Vagina (tissue), 2 donors: ENCODE measurements around the gene PYCARD. TPM values are rescaled to one million over a fixed set of nuclear protein-coding genes. Genes with fewer than 3 reads are reported as not detected.

ENCODE experiments used
- DNase-seq, 2 donors: peaks; one replicate each; pipeline ENCODE4 v3.0.0-alpha.2; 2017; ENCODE audit errors: extremely low spot score in 2 of 2
- H3K27ac ChIP-seq: fragments of 200-600 bp; sonication (generic); one replicate; pipeline ENCODE4 v1.5.1; 2019
- H3K27me3 ChIP-seq: fragments of 200-600 bp; sonication (generic); one replicate; pipeline ENCODE4 v1.5.1; 2019
- H3K36me3 ChIP-seq, 2 donors: fragments of 200-600 bp; sonication (generic); one replicate each; pipeline ENCODE4 v1.5.1; 2017 to 2019
- H3K4me1 ChIP-seq: fragments of 200-600 bp; sonication (generic); one replicate; pipeline ENCODE4 v1.5.1; 2019
- H3K4me3 ChIP-seq, 2 donors: fragments of 200-600 bp; sonication (generic); 1 replicate in 1 of 2; 2 replicates in 1 of 2; pipeline ENCODE4 v1.5.1; 2016 to 2019
- H3K9me3 ChIP-seq: fragments of 200-600 bp; sonication (generic); one replicate; pipeline ENCODE4 v1.5.1; 2019
- CTCF ChIP-seq, 3 experiments: fragments of 450-650 bp in 2 of 3; fragments of 200-600 bp in 1 of 3; sonication (generic) in 1 of 3; IDR thresholded peaks; one replicate each; pipeline ENCODE4 v1.5.1; 2017 to 2019; ENCODE audit warnings: antibody characterized with exemption in 3 of 3, mild to moderate bottlenecking in 2 of 3, moderate library complexity in 2 of 3
- POLR2A ChIP-seq, 2 donors: fragments of 450-650 bp; IDR thresholded peaks; one replicate each; pipeline ENCODE4 v1.6.1; 2017; ENCODE audit warnings: antibody characterized with exemption in 2 of 2, mild to moderate bottlenecking in 2 of 2, moderate library complexity in 2 of 2
- POLR2AphosphoS5 ChIP-seq, 2 donors: sonication (generic); formaldehyde crosslinking; IDR thresholded peaks; one replicate each; pipeline ENCODE4 v1.9.0; 2017; ENCODE audit warnings: antibody characterized with exemption in 2 of 2, mild to moderate bottlenecking in 2 of 2, low read depth in 1 of 2; ENCODE audit not compliant: insufficient read depth in 1 of 2
- intact Hi-C: fragments of 100-400 bp; cut with DNase I; formaldehyde crosslinking; loops from one replicate; pipeline ENCODE4 v1.15.1; 2023
- total RNA-seq: library from RNA; depleted of rRNA; stranded (reverse); fragments of >200 nt; gene quantifications from one replicate; pipeline ENCODE4 v1.2.3, GENCODE V29; 2016

PYCARD gene
- total RNA-seq, 1 donor from 2014 or later: 85.0 TPM

GRCh38 chr16:31215287-31216162 lies 13.0 kb upstream of the PYCARD start:
- intact Hi-C loops: no loop called here
- H3K9me3 ChIP-seq: no peaks in the 10 kb centered on the region
- H3K36me3 ChIP-seq: no peaks in the 10 kb centered on the region
- H3K27ac ChIP-seq: no peak overlapping the region
- TF ChIP-seq CTCF (IDR thresholded peaks at IDR 0.05): no peak
- peaks cover 32% of the 10 kb centered on the region for H3K4me1 ChIP-seq
- no peak for DNase-seq
- peak overlapping the region; percentile 43 to 60 for H3K4me3 ChIP-seq
- no peaks in the 10 kb centered on the region for H3K27me3 ChIP-seq

DNA sequence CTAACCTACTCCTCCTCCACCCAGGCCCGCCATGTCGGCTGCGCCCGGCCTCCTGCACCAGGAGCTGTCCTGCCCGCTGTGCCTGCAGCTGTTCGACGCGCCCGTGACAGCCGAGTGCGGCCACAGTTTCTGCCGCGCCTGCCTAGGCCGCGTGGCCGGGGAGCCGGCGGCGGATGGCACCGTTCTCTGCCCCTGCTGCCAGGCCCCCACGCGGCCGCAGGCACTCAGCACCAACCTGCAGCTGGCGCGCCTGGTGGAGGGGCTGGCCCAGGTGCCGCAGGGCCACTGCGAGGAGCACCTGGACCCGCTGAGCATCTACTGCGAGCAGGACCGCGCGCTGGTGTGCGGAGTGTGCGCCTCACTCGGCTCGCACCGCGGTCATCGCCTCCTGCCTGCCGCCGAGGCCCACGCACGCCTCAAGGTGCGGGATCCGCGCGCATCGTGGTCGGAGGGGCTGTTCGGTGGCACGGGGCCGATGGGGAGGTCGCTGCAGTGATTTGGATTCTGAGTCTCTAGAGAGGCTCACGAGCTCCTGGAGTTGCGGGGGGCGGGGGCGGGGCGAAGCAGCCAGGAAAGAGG lies 12.2 kb upstream of the PYCARD start:
- no peaks in the 10 kb centered on the region for H3K36me3 ChIP-seq
- TF ChIP-seq CTCF (IDR thresholded peaks at IDR 0.05): no peak
- no peak for TF ChIP-seq POLR2A (IDR thresholded peaks at IDR 0.05)
- TF ChIP-seq POLR2AphosphoS5 (IDR thresholded peaks at IDR 0.05; ENCODE audit: insufficient read depth in 1 of 2, low read depth in 1 of 2): no peak
- no peak overlapping the region for H3K27ac ChIP-seq
- no peaks in the 10 kb centered on the region for H3K9me3 ChIP-seq
- no peaks in the 10 kb centered on the region for H3K27me3 ChIP-seq
- no peak for DNase-seq
- intact Hi-C loops: no loop called here
- H3K4me3 ChIP-seq: peak overlapping the region; percentile 43 to 60
- peaks cover 32% of the 10 kb centered on the region for H3K4me1 ChIP-seq

DNA sequence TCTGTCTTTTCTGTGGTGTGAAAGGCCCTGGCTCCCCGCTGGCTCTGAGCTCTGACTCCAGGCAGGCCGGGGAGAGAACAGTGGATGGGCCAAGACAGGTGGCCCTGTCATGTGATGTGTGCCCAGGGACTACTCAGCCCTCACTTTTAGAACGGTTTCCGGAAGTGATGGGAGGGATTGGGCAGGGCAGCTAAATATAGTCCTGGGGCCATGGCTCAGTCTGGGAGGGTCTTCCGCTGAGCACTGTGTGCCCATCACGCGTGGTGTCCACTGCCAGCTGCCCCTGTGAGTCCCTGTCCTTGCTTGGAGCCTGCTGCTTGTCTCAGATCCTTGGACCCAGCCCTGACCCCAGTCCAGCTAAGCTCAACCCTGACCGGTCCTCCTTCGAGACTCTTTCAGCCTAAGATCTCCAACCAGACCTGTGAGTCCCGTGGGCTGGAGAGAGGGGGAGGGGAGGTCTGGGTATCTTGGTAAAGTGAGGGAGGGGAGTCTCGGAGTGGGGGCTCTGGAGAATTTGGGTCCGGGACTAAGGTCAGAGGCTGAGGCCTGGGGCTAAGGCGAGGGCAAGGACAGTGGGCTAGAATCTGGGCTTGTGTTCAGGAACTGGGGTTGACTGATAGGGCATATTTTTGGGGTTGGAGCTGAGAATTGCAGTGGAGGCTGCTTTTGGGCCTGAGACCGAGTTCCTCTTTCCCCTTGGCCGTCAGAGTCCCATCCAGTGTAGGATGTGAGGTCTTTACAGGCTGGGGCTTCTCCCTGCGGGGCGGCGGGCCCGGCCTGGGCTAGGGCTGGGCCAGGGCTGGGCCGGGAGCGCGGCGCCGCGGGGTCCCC lies 11.5 kb upstream of the PYCARD start, which contains the start of gene TRIM72:
TSS of gene TRIM72 (plus strand) at position 243 of the 831 bp plus-strand sequence. CDS start 620 bp downstream, outside the sequence.
- no peak for DNase-seq
- no peaks in the 10 kb centered on the region for H3K27me3 ChIP-seq
- no peaks in the 10 kb centered on the region for H3K9me3 ChIP-seq
- H3K27ac ChIP-seq: no peak within 1 kb of the TSS
- peak within 1 kb of the TSS; percentile 43 to 60 for H3K4me3 ChIP-seq
- TF ChIP-seq POLR2A (IDR thresholded peaks at IDR 0.05): no peak
- TF ChIP-seq POLR2AphosphoS5 (IDR thresholded peaks at IDR 0.05; ENCODE audit: insufficient read depth in 1 of 2, low read depth in 1 of 2): no peak
- no peak for TF ChIP-seq CTCF (IDR thresholded peaks at IDR 0.05)
- no peaks in the 10 kb centered on the region for H3K36me3 ChIP-seq
- peaks cover 32% of the 10 kb centered on the region for H3K4me1 ChIP-seq
- intact Hi-C loops: no loop called here

- intact Hi-C loops: no loop called here
- H3K4me1 ChIP-seq: peaks cover 32% of the 10 kb centered on the region
- TF ChIP-seq POLR2AphosphoS5 (IDR thresholded peaks at IDR 0.05; ENCODE audit: insufficient read depth in 1 of 2, low read depth in 1 of 2): no peak
- no peak for TF ChIP-seq CTCF (IDR thresholded peaks at IDR 0.05)
- no peak for TF ChIP-seq POLR2A (IDR thresholded peaks at IDR 0.05)
Measured at GRCh38 chr16:31213342-31213741, 10.8 kb upstream of the PYCARD start.

More at GRCh38 chr16:31213342-31213741, 10.8 kb upstream of the PYCARD start:
- Histone ChIP-seq H3K4me3 (no peak overlapping the region), H3K9me3 (no peaks in the 10 kb centered on the region), H3K36me3 (no peaks in the 10 kb centered on the region), H3K27ac (no peak overlapping the region), H3K27me3 (no peaks in the 10 kb centered on the region)
- no peak for DNase-seq
